Transverse colon (tissue), 4 donors: Measurements from ENCODE around the gene DDX56. TPM values are rescaled to one million over a fixed set of nuclear protein-coding genes. Genes with fewer than 3 reads are reported as not detected.

Source experiments
- DNase-seq: peaks from one replicate; pipeline ENCODE4 v3.0.0-alpha.2; 2019
- H3K27ac ChIP-seq, 4 donors: fragments of 200-600 bp; sonication (generic); 2 replicates each; pipeline ENCODE4 v1.5.1; 2016 to 2018; ENCODE audit warnings: inconsistent platforms in 4 of 4
- H3K27me3 ChIP-seq: fragments of 200-600 bp; sonication (generic); 2 replicates; pipeline ENCODE4 v1.5.1; 2017; ENCODE audit warnings: inconsistent platforms
- H3K36me3 ChIP-seq, 4 donors: fragments of 200-600 bp; sonication (generic); 2 replicates each; pipeline ENCODE4 v1.5.1; 2017 to 2019; ENCODE audit warnings: inconsistent platforms in 4 of 4
- H3K4me1 ChIP-seq, 4 donors: fragments of 200-600 bp; sonication (generic); 2 replicates each; pipeline ENCODE4 v1.5.1; 2017 to 2020; ENCODE audit warnings: inconsistent platforms in 4 of 4
- H3K4me3 ChIP-seq, 4 donors: fragments of 200-600 bp; sonication (generic); 1 replicate in 1 of 4; 2 replicates in 3 of 4; pipeline versions ENCODE4 v1.5.1 to v1.6.1; 2017 to 2019; ENCODE audit warnings: inconsistent platforms in 4 of 4
- H3K9me3 ChIP-seq, 2 donors: fragments of 200-600 bp; sonication (generic); 2 replicates each; pipeline ENCODE4 v1.5.1; 2017 to 2019; ENCODE audit warnings: inconsistent platforms in 2 of 2
- EP300 ChIP-seq: sonication (generic); formaldehyde crosslinking; IDR thresholded peaks from one replicate; pipeline ENCODE4 v1.6.1; 2017; ENCODE audit warnings: antibody characterized with exemption, low read depth
- POLR2A ChIP-seq: fragments of 450-650 bp; IDR thresholded peaks from one replicate; pipeline ENCODE4 v1.6.1; 2016; ENCODE audit warnings: antibody characterized with exemption, mild to moderate bottlenecking, moderate library complexity
- POLR2AphosphoS5 ChIP-seq, 3 donors: sonication (generic); formaldehyde crosslinking; IDR thresholded peaks; one replicate each; pipeline ENCODE4 v1.6.1; 2016; ENCODE audit warnings: antibody characterized with exemption in 3 of 3
- WGBS, 2 donors: methylation state at CpG; one replicate each; pipeline ENCODE4 v1.1.5; 2018; ENCODE audit warnings: low coverage in 1 of 2; 5-methylcytosine and 5-hydroxymethylcytosine counted together
- in situ Hi-C, 4 donors: fragments of 200-750 bp; cut with MboI; loops; one replicate each; pipeline versions ENCODE4 v1.15.0 to v1.15.1; 2017; ENCODE audit warnings: low sequenced_read_pairs in 3 of 4, low pct_ligation_motif_present in 1 of 4, low pct_unique_long_range_greater_than_20kb in 1 of 4
- intact Hi-C: fragments of 100-400 bp; cut with DNase I; formaldehyde crosslinking; loops from one replicate; pipeline ENCODE4 v1.15.1; 2023; ENCODE audit warnings: low total_unique reads
- total RNA-seq, 4 donors: library from RNA; depleted of rRNA; stranded (reverse); fragments of >200 nt; gene quantifications; one replicate each; pipeline ENCODE4 v1.1.0, GENCODE V29; 2016
- TF ChIP-seq, protein P1 (sequence below), 5 experiments: fragments of 200-600 bp in 3 of 5; fragments of 450-650 bp in 2 of 5; sonication (generic) in 3 of 5; IDR thresholded peaks; 1 replicate in 2 of 5; 2 replicates in 3 of 5; pipeline ENCODE4 v1.5.1; 2016 to 2017; ENCODE audit warnings: antibody characterized with exemption in 5 of 5, inconsistent platforms in 3 of 5, mild to moderate bottlenecking in 2 of 5, moderate library complexity in 1 of 5

DDX56 gene
- total RNA-seq, 4 donors from 2014 or later = 41.1 to 202 (median 42.3) TPM

DNA sequence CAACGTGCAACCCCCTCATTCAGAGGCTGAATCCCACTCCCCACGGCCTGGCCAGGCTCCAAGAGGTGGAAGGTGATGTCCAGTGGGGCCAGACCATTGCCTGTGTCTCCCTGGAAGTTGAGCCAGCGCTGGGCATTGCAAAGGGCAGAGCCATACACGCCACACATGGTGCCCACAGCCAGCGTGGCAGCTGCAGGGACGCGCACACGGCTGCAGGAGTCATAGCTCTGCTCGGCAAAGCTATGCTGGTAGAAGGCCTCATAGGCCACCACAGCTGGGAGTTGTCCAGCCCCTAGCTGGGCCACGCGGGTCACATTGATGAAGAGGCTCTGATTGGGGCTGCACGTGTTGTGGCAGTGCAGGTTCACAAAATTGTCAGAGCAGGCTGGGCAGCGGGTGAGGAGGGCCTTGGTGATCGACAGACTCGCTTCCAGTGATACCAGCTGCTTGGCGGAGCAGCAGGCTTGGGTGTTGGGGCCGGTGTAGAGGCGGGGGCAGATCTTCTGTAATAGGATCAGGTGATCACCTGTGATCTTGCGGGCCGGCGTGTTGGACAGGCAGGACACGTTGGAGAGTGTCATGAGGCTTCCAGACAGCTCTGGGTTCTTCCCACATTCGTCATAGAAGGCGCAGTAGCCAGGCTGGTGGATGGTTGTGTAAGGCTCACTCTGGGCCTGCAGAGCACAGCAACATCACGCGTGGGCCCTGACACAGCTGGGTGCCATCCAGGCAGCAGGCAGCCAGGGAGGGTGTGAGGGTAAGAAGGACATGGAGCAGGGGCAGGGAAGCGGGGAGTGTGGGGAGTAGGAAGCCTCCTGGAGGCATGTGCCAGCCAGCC, 33.8 kb downstream of the DDX56 start:
- no peaks in the 10 kb centered on the region for H3K9me3 ChIP-seq
- in situ Hi-C loops (no loop called here), intact Hi-C loops (no loop called here)
- H3K27ac ChIP-seq = no peak overlapping the region
- H3K4me1 ChIP-seq = no peaks in the 10 kb centered on the region
- no peak overlapping the region for H3K4me3 ChIP-seq
- H3K27me3 ChIP-seq = no peaks in the 10 kb centered on the region
- no peak for DNase-seq
- WGBS, 2 donors = 90% methylated on average over 27 of the region's 27 CpGs; no CpG with 5 or more reads in 1 of the 2 donors
- H3K36me3 ChIP-seq = no peaks in the 10 kb centered on the region
- no peak for TF ChIP-seq POLR2AphosphoS5 (IDR thresholded peaks at IDR 0.05)
- TF ChIP-seq EP300 = no peak
- TF ChIP-seq, protein P1, sequence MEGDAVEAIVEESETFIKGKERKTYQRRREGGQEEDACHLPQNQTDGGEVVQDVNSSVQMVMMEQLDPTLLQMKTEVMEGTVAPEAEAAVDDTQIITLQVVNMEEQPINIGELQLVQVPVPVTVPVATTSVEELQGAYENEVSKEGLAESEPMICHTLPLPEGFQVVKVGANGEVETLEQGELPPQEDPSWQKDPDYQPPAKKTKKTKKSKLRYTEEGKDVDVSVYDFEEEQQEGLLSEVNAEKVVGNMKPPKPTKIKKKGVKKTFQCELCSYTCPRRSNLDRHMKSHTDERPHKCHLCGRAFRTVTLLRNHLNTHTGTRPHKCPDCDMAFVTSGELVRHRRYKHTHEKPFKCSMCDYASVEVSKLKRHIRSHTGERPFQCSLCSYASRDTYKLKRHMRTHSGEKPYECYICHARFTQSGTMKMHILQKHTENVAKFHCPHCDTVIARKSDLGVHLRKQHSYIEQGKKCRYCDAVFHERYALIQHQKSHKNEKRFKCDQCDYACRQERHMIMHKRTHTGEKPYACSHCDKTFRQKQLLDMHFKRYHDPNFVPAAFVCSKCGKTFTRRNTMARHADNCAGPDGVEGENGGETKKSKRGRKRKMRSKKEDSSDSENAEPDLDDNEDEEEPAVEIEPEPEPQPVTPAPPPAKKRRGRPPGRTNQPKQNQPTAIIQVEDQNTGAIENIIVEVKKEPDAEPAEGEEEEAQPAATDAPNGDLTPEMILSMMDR (IDR thresholded peaks at IDR 0.05) = no peak
- TF ChIP-seq POLR2A = no peak

DNA sequence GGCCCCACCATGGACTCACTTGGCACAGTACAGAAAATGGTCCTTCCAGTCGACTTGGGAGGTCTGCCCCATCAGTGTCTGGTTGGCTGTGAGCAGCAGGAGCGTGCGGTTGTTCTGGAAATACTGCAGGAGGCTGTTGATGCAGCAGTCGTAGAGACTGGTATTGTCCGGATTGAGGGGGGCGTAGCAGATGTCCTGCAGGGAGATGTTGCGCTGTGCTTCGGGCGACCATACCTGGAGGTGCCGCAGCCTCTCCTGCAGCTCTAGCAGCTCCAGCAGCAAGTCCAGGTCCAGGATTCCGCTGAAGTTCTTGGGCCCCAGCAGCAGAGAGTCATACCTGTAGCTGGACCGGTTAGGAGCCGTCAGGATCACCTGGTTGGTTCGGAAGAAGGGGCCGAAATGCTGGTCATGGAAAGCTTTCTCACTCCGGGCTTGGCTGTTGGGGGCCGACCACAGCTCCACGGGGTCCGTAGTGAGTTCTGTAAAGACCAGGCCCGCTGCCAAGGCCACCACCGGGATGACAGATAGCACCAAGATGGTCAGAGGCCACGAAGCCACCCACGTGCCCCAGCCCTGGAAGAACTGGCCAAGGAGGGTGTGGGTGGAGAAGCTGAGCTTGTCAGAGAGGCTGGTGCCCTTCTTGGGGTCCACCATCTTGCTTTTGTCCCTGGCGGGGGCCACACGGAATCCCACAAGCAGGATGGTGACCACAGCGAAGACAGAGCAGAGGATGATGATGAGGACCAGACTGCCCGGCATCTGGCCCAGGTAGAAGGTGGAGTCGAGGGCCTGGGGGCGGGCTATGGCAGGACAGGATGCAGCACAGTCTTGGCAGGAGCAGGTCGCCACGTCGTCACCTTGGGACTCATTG, 34.7 kb downstream of the DDX56 start:
- TF ChIP-seq POLR2AphosphoS5 (IDR thresholded peaks at IDR 0.05) = no peak
- TF ChIP-seq EP300 = no peak
- TF ChIP-seq, protein P1 (IDR thresholded peaks at IDR 0.05) = no peak
- no peak for TF ChIP-seq POLR2A
- Histone ChIP-seq H3K4me1 (no peaks in the 10 kb centered on the region), H3K9me3 (no peaks in the 10 kb centered on the region), H3K27ac (no peak overlapping the region), H3K4me3 (no peak overlapping the region), H3K27me3 (no peaks in the 10 kb centered on the region), H3K36me3 (no peaks in the 10 kb centered on the region)
- 92% methylated on average over 32 of the region's 32 CpGs; no CpG with 5 or more reads in 1 of the 2 donors for WGBS, 2 donors
- in situ Hi-C loops (no loop called here), intact Hi-C loops (no loop called here)
- DNase-seq = no peak

DNA sequence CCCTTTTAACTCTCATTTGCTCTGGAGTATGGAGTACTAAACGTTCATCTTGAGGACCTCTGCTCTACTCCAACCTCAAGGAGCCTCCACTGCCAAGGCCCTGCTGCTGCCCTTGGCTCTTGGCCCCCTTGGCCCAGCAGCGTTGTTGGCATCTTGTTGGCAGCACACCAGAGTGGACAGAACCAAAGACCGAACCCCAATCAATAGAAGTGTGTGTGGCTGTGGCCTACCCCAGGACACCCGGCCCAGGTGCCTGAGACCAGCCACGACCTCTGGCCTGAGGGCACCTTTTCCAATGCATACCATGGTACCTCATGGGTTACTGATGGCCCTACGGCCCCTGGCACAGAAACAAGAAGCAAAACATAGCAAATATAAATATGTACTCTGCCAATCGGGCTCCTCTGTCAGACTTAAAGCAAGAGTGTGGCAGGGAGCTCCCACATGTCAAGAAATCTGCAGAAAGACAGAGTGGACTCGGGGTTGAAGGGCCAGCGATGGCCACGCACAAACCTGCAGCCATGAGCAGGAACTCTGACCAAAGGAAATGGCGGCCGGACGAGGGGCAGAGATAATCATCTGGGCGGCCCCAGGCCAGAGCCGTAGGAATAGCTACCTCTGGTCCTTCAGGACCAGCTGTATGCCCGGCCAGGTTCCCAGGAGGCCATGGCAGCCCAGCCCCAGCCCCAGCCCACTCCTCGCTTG, 35.5 kb downstream of the DDX56 start:
- Histone ChIP-seq H3K4me3 (no peak overlapping the region), H3K27ac (no peak overlapping the region)

More for the DNA sequence above, 35.5 kb downstream of the DDX56 start:
- no peak for TF ChIP-seq POLR2AphosphoS5 (IDR thresholded peaks at IDR 0.05)
- TF ChIP-seq EP300 = no peak
- TF ChIP-seq, protein P1 (IDR thresholded peaks at IDR 0.05) = no peak
- TF ChIP-seq POLR2A = no peak
- Histone ChIP-seq H3K36me3 (no peaks in the 10 kb centered on the region), H3K9me3 (no peaks in the 10 kb centered on the region), H3K4me1 (no peaks in the 10 kb centered on the region), H3K27me3 (no peaks in the 10 kb centered on the region)
- WGBS, 2 donors = 86% methylated on average over 7 to 17 of the region's 17 CpGs
- in situ Hi-C loops = no loop called here
- intact Hi-C loops = no loop called here
- no peak for DNase-seq
